Activated effector memory CD4-positive, alpha-beta T cell treated with anti-CD3 and anti-CD28 coated beads, Interleukin-2, amount 50 U/mL, for 16 hours (primary cell): ENCODE results near the gene DGKG.

Experiments
- DNase-seq: peaks from one replicate; pipeline ENCODE4 v3.0.0-alpha.2; 2020

The DGKG gene

GRCh38 chr3:186316666-186317260, 45.3 kb downstream of the DGKG start:
- no peak for DNase-seq

DNA sequence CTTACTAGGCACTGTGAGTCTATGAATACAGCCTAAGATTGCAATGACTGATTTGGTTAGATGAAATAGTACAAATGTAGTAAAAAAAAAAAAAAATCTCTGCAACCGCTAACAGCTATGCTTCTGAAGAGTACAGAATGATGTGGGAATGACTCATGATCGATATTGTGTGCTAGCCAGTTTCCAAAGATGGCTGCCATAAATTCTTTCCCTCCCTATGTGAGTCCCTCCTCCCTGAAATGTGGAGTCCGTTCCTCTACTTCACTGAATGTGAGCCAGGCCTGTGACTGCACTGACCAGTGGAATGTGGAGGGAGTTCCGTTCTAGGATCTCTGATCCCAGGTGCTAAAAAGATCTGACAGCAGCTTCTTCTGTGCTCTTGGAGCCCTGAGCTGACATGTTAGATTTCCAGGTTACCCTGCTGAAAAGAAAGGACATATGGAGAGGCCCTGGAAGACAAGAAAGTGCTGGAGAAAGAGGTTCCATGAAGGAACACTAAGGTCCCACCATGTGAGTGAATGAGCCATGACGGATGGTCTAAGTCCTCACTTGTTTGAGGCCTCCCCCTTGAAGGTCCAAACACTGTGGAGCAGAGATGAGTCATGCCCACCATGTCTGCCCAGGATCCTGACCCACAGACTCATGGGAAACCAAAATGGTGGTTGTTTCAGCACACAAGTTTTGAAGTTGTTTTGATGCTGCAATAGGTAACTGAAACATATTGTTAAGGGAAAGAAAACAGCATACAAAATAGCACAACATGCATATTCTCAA, 46.3 kb downstream of the DGKG start:
- no peak for DNase-seq

DNA sequence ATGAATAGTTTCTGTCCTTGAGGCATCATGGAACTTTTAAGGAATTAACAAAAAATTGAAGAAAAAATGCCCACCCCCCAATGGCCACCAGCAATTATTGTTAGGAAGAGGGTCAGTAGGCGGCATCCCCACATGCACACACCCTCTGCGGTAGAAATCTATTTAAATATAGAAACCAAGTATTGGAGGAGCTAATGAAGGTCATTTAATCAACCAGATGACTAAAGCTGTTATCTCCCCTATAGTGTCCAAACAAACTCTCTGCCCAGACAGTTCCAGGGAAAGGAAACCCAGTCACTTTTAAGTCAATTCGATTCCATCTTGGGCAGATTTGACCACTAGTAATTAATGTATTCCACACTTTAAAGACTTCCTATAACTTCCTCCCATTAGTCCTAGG, 47.1 kb downstream of the DGKG start:
- DNase-seq, result no peak

DNA sequence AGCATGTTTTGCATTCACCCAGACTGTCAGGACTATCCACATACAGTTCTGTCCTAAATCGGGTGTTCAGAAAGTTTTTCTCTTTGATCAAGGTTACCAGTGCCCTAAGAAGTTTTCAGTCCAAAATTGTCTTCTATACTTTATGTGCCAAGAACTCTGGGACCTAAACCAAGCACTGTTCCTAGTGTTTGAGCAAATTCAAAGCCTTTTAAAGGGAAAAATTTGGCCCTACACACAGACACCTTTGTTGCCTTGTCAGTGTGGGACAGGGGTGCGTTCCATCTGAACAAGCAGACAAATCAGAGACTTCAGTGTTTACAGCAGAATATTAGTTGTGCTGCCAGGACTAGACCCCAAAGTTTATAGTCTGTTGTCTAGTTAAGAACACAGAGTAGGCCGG, 50.6 kb downstream of the DGKG start:
- no peak for DNase-seq

DNA sequence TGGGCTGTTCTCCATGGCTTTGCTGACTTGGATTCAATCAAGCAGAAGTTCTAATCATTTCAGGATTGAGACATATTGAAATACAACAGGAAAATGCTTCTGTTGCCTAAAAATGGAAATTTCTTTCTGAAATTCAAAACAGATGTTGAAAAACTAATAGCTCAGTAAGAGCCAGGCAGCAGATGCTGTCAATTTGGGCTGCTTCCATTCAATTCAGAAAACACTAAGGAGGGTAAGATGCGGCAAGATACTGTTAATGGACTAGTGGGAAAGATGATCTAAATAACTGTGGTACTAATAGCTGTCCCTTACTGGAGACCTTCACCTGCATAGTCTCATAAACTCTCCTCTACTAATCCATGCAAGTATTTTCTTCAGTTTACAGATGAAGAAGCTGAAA, 53.5 kb downstream of the DGKG start:
- no peak for DNase-seq

DNA sequence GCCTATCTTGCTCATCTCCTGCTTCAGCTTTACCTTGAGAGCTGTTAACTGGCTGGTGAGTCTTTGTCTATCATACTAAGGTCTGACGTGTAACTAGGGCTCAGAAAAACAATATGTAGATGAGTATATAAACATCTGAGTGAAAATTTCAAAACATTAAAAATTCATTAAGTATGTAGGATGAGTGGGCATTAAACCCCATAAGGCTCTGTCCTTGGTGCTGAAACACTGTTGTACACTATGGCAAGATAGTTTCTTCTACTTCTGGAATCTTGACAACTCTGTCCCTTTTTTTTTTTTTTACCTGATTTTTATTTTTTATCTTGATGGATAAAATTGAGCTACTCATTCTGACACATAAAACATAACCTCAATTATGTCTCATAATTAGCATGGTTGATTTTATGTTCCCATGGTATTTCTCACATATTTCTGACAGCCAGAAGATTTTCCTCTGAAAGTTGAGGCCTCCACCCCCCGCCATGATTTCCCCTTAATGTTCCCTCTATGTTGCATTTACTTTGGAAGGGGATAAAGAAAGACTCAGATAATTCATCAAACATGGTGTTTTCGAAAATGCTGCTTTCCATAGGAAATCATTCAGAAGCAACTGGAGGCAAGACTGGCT, 54.3 kb downstream of the DGKG start:
- no peak for DNase-seq

GRCh38 chr3:186305286-186305685, 56.7 kb downstream of the DGKG start:
- no peak for DNase-seq

GRCh38 chr3:186303965-186304364, 58.1 kb downstream of the DGKG start:
- no peak for DNase-seq

- DNase-seq, result no peak
These were observed 62.7 kb downstream of the DGKG start for GRCh38 chr3:186299327-186299726.

- no peak for DNase-seq
These were observed 63.2 kb downstream of the DGKG start for GRCh38 chr3:186298876-186299275.

DNA sequence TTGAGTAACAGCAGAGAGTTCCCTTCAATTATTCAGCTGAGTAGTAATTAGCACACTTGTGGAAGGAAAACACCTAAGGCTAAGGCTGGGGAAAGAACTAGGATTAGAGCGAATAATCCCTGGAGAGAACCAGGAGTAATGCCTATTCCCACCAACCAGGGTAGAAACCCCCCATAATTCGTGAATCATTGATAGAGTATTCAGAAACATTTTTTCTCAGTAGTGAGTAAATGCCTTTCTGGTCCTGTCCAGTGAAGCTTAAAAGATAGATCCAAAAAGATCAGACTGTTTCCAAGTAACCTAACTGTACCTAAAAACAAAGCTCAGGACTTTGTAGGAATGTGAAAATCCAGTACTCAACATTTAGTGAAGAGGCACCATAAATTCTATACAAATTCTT, 71.2 kb downstream of the DGKG start:
- no peak for DNase-seq

GRCh38 chr3:186287711-186288110, 74.3 kb downstream of the DGKG start:
- no peak for DNase-seq

DNA sequence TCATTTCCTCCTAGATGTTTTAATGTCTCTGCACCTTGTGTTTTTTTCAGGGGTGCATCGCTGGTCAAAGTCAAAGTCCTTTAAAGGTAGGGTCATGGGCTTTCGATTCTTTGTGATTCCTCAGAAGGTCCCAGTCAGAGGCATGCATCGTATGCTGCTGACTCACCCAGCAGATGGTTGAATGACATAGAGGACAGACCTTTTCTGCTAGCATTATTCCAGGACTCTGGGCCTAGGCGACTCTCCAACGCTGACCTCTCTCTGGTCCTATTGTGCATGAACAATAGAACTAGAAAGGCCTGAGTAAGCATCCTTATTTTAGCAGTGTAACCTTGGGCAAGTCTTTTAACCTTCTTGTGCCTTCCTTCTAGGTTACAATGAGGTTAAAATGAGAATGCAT, 75.9 kb downstream of the DGKG start:
- no peak for DNase-seq

DNA sequence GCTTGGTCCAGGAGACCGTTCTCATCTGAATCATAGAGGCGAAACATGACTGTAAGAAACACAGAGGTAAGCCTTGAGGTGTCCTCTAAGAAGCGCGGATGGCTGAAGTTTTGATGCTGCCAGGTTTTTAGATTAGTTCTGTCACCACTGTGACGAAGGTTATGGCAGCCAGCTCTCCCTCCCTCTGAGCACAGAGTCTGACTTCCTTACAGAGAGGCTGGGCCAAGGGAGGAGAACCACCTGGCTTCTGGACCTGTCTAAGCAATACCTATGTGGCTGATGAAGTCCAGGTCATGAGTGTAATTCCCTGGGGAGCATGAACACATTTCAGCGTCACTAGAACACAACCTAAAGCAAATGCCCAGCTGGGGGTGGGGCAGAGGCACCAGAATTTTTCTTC, 77.4 kb downstream of the DGKG start:
- DNase-seq, result no peak

DNA sequence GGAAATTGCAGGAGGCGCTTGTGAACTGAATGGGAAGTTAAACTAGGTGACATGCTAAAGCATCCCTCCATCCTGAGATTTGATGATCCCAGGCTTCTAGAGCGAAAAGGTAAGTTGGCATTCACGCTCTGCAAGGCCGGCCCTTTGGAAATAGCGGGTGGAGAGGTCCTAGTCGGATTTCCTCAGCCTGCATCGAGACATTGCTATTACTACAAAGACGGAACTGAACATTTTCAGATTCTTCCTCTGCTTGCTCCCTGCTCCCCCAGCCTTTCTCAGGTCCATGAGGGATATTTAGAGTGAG, 77.7 kb downstream of the DGKG start:
- DNase-seq, result no peak

- no peak for DNase-seq
These were observed 78.2 kb downstream of the DGKG start for GRCh38 chr3:186283651-186284348.

DNA sequence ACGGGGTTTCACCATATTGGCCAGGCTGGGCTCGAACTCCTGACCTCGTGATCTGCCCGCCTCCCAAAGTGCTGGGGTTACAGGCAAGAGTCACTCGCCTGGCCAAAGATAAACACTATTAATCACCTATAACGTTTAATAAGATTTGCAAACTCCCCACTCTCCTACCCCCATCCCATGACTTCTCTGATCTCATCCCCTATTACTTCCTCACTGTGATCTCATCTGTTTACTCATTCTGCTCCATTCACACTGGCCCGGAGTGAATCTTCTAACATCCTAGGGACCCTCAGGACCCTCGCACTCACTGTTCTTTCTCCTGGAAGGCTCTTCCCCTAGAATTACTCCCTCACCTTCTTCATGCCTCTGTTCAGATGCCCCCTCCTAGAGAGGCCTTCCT, 78.9 kb downstream of the DGKG start:
- DNase-seq, result no peak

GRCh38 chr3:186281176-186281575, 80.9 kb downstream of the DGKG start:
- no peak for DNase-seq

GRCh38 chr3:186280737-186281136, 81.3 kb downstream of the DGKG start:
- DNase-seq, result no peak

DNA sequence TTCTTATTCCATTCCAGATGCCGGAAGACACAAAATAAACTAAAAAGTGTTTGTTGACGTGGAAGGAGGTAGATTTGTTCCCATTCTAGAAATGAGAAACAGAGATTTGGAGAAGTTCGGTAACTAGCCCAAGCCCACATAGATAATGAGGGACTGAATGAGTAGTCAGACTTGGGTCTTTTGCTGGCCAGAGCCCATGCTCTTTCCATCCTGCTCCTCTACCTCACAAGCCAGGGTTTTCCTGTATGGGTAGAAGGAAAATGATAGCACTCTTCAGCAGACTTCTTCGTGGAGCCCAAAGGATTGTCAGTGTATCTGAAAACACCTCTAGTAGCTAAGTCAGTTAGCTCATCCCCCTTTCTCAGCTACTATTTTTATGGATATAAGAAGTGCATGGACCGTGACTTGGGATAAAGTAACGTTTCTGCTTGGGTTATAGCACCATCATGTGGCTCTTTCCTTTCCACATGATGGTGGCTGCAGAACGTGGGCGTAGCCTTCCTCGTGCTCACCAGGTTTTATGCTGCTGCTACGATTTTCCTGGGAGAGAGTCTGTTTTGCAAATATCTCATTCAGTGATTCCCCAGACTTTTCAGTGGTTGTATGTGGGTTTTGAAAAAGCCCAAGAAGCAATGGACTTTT, 84.6 kb downstream of the DGKG start:
- DNase-seq, result no peak

DNA sequence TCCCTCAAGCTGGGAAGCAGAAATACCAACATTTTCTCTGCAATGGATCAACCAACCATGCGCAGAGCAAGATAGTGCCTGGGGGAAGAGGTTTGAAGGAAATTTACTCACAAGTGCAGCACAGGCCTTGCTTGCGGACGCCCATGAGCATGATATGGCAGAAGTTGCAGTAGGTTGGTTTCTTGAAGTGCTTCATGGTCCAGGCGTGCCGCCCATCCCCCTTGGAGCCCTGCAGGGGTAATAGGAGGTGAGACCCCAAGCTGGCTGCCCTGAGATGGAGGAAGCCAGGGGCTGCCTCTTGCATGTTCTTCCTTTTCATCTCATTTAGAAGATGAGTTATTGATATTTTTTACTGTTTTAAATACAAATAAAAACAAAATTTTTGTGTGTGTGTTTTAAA, 86.6 kb downstream of the DGKG start:
- no peak for DNase-seq

- no peak for DNase-seq
These were observed 88.4 kb downstream of the DGKG start for GRCh38 chr3:186273586-186273985.

DNA sequence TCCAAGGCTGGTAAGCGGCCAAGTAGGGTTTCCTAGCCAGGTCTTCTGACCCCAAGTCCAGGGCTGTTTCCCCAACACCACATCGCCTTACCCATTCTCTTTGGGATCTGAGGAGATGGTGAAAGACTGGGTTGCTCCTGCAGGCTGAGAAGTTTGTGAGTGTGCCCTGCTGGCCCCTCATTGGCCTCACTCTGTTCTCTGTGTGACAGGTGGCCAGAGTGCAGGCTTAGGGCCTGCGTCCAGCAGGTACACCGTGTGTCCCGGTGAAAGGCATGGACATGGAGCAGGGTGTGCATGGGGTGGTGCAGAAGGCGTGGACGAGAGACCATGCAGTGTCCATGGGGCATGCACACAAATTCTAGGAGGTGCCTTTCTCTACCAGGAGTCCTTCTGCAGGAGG, 91.3 kb downstream of the DGKG start:
- no peak for DNase-seq
